ENCODE data around the gene RBM33.
"Not testable (repeated sequence)": the region's sequence is repeated elsewhere in the genome, so short reads cannot be mapped to it uniquely, and the experiment has no call there.

Gene RBM33

GRCh38 chr7:155813546-155814315 lies 169.3 kb downstream of the RBM33 start:
- DNase-seq = no peak

- DNase-seq = no peak
These were observed 170.1 kb downstream of the RBM33 start for GRCh38 chr7:155814316-155815276.

- peak in 1 of 2 donors; percentile 65 for DNase-seq
These were observed 171.1 kb downstream of the RBM33 start for GRCh38 chr7:155815332-155816191.

GRCh38 chr7:155816192-155816508 lies 171.7 kb downstream of the RBM33 start:
- DNase-seq = no peak

GRCh38 chr7:155816996-155817395 lies 172.5 kb downstream of the RBM33 start:
- DNase-seq = no peak

- not testable (repeated sequence) for DNase-seq
These were observed 173.1 kb downstream of the RBM33 start for GRCh38 chr7:155817515-155817914.

- no peak for DNase-seq
These were observed 173.8 kb downstream of the RBM33 start for GRCh38 chr7:155818154-155818819.

GRCh38 chr7:155818820-155819168 lies 174.3 kb downstream of the RBM33 start:
- DNase-seq = no peak

- no peak for DNase-seq
These were observed 174.7 kb downstream of the RBM33 start for GRCh38 chr7:155819186-155819585.

- no peak for DNase-seq
These were observed 175.8 kb downstream of the RBM33 start for GRCh38 chr7:155820246-155820645.

- DNase-seq = no peak
These were observed 176.3 kb downstream of the RBM33 start for GRCh38 chr7:155820788-155821187.

GRCh38 chr7:155821851-155822250 lies 177.4 kb downstream of the RBM33 start:
- no peak for DNase-seq

GRCh38 chr7:155824227-155824886 lies 179.9 kb downstream of the RBM33 start:
- no peak for DNase-seq

GRCh38 chr7:155825336-155825735 lies 180.9 kb downstream of the RBM33 start:
- DNase-seq = no peak

- no peak for DNase-seq
These were observed 185.5 kb downstream of the RBM33 start for GRCh38 chr7:155829796-155830470.
